Panc1 (cell line): ENCODE measurements around the gene EIF3F. TPM values are rescaled to one million over a fixed set of nuclear protein-coding genes. Genes with fewer than 3 reads are reported as not detected.

Source experiments
- ATAC-seq: fragments of 200-7000 bp; cut with Tn5 transposase; 2 replicates; pipeline ENCODE4 v1.9.1; 2020; ENCODE audit warnings: mild to moderate bottlenecking, moderate library complexity
- BruUV-seq: library from RNA; stranded (reverse); fragments of 400-500 nt; replicated peaks from 2 replicates; lab custom pipeline; 2021; lab: Mats Ljungman, UMichigan
- CTCF ChIA-PET: fragments of 300-600 bp; sonication (Branson Sonifier 250); formaldehyde crosslinking; loops from one replicate; lab custom pipeline; 2022; ENCODE audit warnings: antibody characterized with exemption; lab: Charles Lee
- POLR2A ChIA-PET: fragments of 300-600 bp; sonication (Branson Sonifier 250); formaldehyde crosslinking; loops from one replicate; lab custom pipeline; 2022; ENCODE audit warnings: antibody characterized with exemption; lab: Charles Lee
- DNase-seq: peaks from one replicate; pipeline ENCODE4 v3.0.0-alpha.2; 2010; ENCODE audit warnings: low read depth, low spot score
- H3K27ac ChIP-seq: 2 replicates; pipeline ENCODE4 v1.5.1; 2011; ENCODE audit warnings: mild to moderate bottlenecking, low read length, inconsistent platforms
- H3K27me3 ChIP-seq: fragments of 200-500 bp; sonication (Bioruptor generic); 2 replicates; pipeline ENCODE4 v1.6.0; 2014; ENCODE audit warnings: low read length, inconsistent platforms; ENCODE audit not compliant: control insufficient read depth, insufficient read depth
- H3K36me3 ChIP-seq: fragments of 200-500 bp; sonication (Bioruptor generic); 2 replicates; pipeline ENCODE4 v1.5.1; 2014; ENCODE audit warnings: inconsistent platforms, mild to moderate bottlenecking, low read length, moderate library complexity; ENCODE audit not compliant: control insufficient read depth, insufficient read depth
- H3K4me1 ChIP-seq: 2 replicates; pipeline ENCODE4 v1.5.1; 2011; ENCODE audit warnings: inconsistent platforms, mild to moderate bottlenecking, low read length, moderate library complexity; ENCODE audit not compliant: control insufficient read depth, insufficient read depth
- H3K4me3 ChIP-seq, 2 experiments: 2 replicates each; pipeline ENCODE4 v1.5.1; 2011 to 2012; ENCODE audit warnings: low read depth in 2 of 2, low read length in 2 of 2, mild to moderate bottlenecking in 2 of 2, inconsistent platforms in 1 of 2, moderate library complexity in 1 of 2
- H3K9me3 ChIP-seq: fragments of 200-500 bp; sonication (Bioruptor generic); 2 replicates; pipeline ENCODE4 v1.5.1; 2014; ENCODE audit warnings: low read depth, mild to moderate bottlenecking, inconsistent platforms, low read length, moderate library complexity; ENCODE audit not compliant: control insufficient read depth, insufficient read depth
- CTCF ChIP-seq: fragments of 450-650 bp; IDR thresholded peaks from 2 replicates; pipeline ENCODE4 v1.5.1; 2017; ENCODE audit warnings: mild to moderate bottlenecking
- POLR2AphosphoS5 ChIP-seq: IDR thresholded peaks from 2 replicates; pipeline ENCODE4 v1.6.1; 2012; ENCODE audit warnings: mild to moderate bottlenecking, low read depth, low read length, moderate library complexity
- SIN3A ChIP-seq: IDR thresholded peaks from 2 replicates; pipeline ENCODE4 v1.6.1; 2012; ENCODE audit warnings: low read depth, mild to moderate bottlenecking, low read length, moderate library complexity, borderline replicate concordance; ENCODE audit not compliant: insufficient read depth
- TCF7L2 ChIP-seq: IDR thresholded peaks from 2 replicates; pipeline ENCODE4 v1.6.1; 2011; ENCODE audit warnings: mild to moderate bottlenecking, low read depth, low read length, inconsistent platforms
- in situ Hi-C: cut with HindIII; loops from 2 replicates; pipeline ENCODE4 v1.10.0; 2016; ENCODE audit warnings: low sequenced_read_pairs, low pct_unique_long_range_greater_than_20kb
- intact Hi-C: fragments of 100-400 bp; cut with micrococcal nuclease; formaldehyde crosslinking; loops from one replicate; pipeline ENCODE4 v1.10.0; 2022; ENCODE audit not compliant: unreplicated experiment
- total RNA-seq: library from RNA; stranded (reverse); gene quantifications from one replicate; pipeline ENCODE4 v1.2.1, GENCODE V29; 2021; ENCODE audit not compliant: unreplicated experiment
- TF ChIP-seq, protein P1 (sequence below), 2 experiments: IDR thresholded peaks; 2 replicates each; pipeline ENCODE4 v1.6.1; 2011 to 2012; ENCODE audit warnings: low read depth in 2 of 2, control low read depth in 1 of 2, low read length in 1 of 2, mild to moderate bottlenecking in 1 of 2, moderate library complexity in 1 of 2; ENCODE audit not compliant: insufficient read depth in 1 of 2

Gene EIF3F
- total RNA-seq, 1 experiment from 2014 or later = 387 TPM

GRCh38 chr11:7994581-7995278 lies 7.6 kb downstream of the EIF3F start:
- CTCF ChIA-PET = no interaction called here
- H3K4me3 ChIP-seq = no peak overlapping the region
- no peak overlapping the region for H3K27ac ChIP-seq
- peaks cover 68% of the 10 kb centered on the region for H3K36me3 ChIP-seq
- TF ChIP-seq POLR2AphosphoS5 (no peak), CTCF (no peak), SIN3A (no peak), TCF7L2 (no peak)
- TF ChIP-seq, protein P1, sequence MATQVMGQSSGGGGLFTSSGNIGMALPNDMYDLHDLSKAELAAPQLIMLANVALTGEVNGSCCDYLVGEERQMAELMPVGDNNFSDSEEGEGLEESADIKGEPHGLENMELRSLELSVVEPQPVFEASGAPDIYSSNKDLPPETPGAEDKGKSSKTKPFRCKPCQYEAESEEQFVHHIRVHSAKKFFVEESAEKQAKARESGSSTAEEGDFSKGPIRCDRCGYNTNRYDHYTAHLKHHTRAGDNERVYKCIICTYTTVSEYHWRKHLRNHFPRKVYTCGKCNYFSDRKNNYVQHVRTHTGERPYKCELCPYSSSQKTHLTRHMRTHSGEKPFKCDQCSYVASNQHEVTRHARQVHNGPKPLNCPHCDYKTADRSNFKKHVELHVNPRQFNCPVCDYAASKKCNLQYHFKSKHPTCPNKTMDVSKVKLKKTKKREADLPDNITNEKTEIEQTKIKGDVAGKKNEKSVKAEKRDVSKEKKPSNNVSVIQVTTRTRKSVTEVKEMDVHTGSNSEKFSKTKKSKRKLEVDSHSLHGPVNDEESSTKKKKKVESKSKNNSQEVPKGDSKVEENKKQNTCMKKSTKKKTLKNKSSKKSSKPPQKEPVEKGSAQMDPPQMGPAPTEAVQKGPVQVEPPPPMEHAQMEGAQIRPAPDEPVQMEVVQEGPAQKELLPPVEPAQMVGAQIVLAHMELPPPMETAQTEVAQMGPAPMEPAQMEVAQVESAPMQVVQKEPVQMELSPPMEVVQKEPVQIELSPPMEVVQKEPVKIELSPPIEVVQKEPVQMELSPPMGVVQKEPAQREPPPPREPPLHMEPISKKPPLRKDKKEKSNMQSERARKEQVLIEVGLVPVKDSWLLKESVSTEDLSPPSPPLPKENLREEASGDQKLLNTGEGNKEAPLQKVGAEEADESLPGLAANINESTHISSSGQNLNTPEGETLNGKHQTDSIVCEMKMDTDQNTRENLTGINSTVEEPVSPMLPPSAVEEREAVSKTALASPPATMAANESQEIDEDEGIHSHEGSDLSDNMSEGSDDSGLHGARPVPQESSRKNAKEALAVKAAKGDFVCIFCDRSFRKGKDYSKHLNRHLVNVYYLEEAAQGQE (IDR thresholded peaks at IDR 0.05; ENCODE audit: insufficient read depth in 1 of 2, low read depth in 2 of 2, low read length in 1 of 2) = no peak
- H3K9me3 ChIP-seq = no peaks in the 10 kb centered on the region
- H3K4me1 ChIP-seq = no peaks in the 10 kb centered on the region
- POLR2A ChIA-PET = no interaction called here
- DNase-seq (no peak), ATAC-seq (no peak)
- intact Hi-C loops = no loop called here
- BruUV-seq = no TSS peak
- in situ Hi-C loops = no loop called here
- H3K27me3 ChIP-seq = no peaks in the 10 kb centered on the region

DNA sequence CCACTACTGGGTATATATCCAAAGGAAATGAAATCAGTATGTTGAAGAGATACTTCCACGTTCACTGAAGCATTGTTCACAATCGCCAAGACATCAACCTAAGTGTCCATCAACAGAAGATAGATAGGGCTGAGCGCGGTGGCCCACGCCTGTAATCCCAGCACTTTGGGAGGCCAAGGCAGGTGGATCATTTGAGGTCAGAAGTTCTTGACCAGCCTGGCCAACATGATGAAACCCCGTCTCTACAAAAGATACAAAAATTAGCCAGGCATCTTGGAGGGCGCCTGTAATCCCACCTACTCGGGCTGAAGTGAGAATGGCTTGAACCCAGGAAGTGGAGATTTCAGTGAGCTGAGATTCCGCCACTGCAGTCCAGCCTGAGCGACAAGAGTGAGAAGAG lies 12.7 kb downstream of the EIF3F start:
- Histone ChIP-seq H3K27me3 (no peaks in the 10 kb centered on the region), H3K4me3 (no peak overlapping the region), H3K9me3 (no peaks in the 10 kb centered on the region), H3K36me3 (peaks cover 37% of the 10 kb centered on the region), H3K27ac (no peak overlapping the region), H3K4me1 (no peaks in the 10 kb centered on the region)
- in situ Hi-C loops (no loop called here), intact Hi-C loops (loop anchor here (10.0 kb wide), 2 partner anchors 265 to 565 kb away; partner anchors contain the start of gene LMO1)
- ATAC-seq (no peak), DNase-seq (no peak)
- CTCF ChIA-PET = interaction anchor here (0.7 kb wide), 1 partner anchor 1139 kb away, joined by 3 read pairs; no protein-coding TSS in a partner anchor
- TF ChIP-seq, protein P1 (IDR thresholded peaks at IDR 0.05; ENCODE audit: insufficient read depth in 1 of 2, low read depth in 2 of 2, low read length in 1 of 2) = no peak
- no TSS peak for BruUV-seq
- POLR2A ChIA-PET = no interaction called here
